Effector memory CD8-positive, alpha-beta T cell (primary cell): ENCODE results near the gene GPC5.
"Not testable (repeated sequence)": the region's sequence is repeated elsewhere in the genome, so short reads cannot be mapped to it uniquely, and the experiment has no call there.

Experiments
- ATAC-seq: fragments of 150-1000 bp; cut with Tn5 transposase; replicated peaks from 2 replicates; pipeline ENCODE4 v1.10.0; 2021; ENCODE audit warnings: mild to moderate bottlenecking, moderate library complexity
- DNase-seq, 3 experiments: peaks; one replicate each; pipeline ENCODE4 v3.0.0; 2021
- H3K27ac Mint-ChIP-seq, 2 donors: one replicate each; pipeline ENCODE4 v1.8.0; 2022; ENCODE audit warnings: mild to moderate bottlenecking in 2 of 2, mixed read lengths in 2 of 2, moderate library complexity in 2 of 2
- H3K27me3 Mint-ChIP-seq, 2 donors: one replicate each; pipeline ENCODE4 v1.8.0; 2022; ENCODE audit warnings: mixed read lengths in 2 of 2
- H3K36me3 Mint-ChIP-seq: one replicate; pipeline ENCODE4 v1.8.0; 2022; ENCODE audit warnings: mild to moderate bottlenecking, moderate library complexity, mixed read lengths; ENCODE audit not compliant: insufficient read depth
- H3K4me1 Mint-ChIP-seq, 2 donors: one replicate each; pipeline ENCODE4 v1.8.0; 2022; ENCODE audit warnings: low read depth in 2 of 2, mixed read lengths in 2 of 2
- H3K4me3 Mint-ChIP-seq, 2 donors: one replicate each; pipeline ENCODE4 v1.8.0; 2022; ENCODE audit warnings: mild to moderate bottlenecking in 2 of 2, mixed read lengths in 2 of 2, moderate library complexity in 2 of 2
- H3K9me3 Mint-ChIP-seq, 2 donors: one replicate each; pipeline ENCODE4 v1.8.0; 2022; ENCODE audit warnings: mixed read lengths in 2 of 2

Gene GPC5

DNA sequence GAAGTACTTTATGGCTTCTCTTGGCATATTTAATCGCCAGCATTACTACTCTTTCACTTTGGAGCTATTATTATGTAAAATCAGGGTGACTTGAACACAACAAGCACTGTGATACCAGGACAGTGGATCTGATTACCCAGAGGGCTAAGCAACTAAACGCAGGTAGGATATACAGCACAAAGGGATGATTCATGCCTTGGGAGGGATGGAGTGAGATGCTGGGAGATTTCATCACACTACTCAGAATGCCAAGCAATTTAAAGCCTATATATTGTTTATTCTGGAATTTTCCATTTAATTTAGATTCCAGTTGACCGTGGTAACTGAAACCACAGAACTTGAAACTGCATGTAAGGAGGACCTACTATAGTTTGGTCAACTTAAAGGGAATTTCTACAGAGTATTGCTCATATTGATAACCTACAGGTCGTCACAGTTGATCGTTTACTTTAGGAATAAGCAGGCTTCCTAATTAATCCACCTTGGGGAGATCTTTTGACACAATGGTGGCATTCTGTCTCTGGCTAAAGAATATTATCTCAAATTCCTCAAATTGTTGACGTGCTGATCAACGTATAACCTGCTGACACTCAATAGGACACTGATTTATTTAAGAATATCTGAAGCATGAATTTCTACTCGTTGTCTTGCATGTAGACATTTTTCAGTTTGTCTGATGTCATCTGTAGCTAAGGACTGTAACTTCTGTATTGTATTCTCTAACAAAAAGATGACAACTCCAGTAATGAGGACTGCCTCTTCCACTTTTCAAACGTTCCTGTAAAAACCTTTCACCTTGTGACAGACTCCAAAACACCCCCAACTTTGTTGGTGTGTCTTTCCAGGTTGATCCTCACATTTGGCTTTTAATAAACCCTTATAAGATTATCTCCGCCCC, 254.2 kb downstream of the GPC5 start:
- Mint-ChIP-seq H3K9me3 (peaks cover 8 to 9% of the 10 kb centered on the region in 2 donors), H3K36me3 (no peaks in the 10 kb centered on the region), H3K27ac (no peak overlapping the region), H3K27me3 (no peaks in the 10 kb centered on the region), H3K4me1 (no peaks in the 10 kb centered on the region), H3K4me3 (no peak overlapping the region)
- DNase-seq (no peak), ATAC-seq (no peak)

DNA sequence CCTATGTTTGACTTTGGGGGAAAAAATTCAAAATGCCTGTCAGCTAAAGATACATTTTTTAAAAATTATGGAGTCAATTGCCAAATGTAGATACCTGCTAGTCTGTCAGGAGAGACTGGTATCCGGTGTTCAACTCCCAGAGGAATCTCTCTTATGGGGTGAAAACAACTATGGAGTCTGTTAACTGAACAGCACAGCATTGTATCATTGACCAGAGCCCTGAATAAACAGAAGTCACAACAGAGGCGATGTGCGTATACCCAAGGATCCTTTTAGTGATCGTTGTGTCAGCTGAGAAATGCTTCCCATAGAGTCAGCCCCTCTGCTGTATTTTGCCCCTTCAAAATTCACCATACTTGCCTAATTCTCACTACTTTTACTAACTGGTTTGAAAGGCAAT, 257.3 kb downstream of the GPC5 start:
- DNase-seq = no peak
- no peak for ATAC-seq
- no peaks in the 10 kb centered on the region for H3K27me3 Mint-ChIP-seq
- H3K4me3 Mint-ChIP-seq = no peak overlapping the region
- H3K9me3 Mint-ChIP-seq = peaks cover 7 to 8% of the 10 kb centered on the region in 2 donors
- no peaks in the 10 kb centered on the region for H3K4me1 Mint-ChIP-seq
- no peaks in the 10 kb centered on the region for H3K36me3 Mint-ChIP-seq
- H3K27ac Mint-ChIP-seq = no peak overlapping the region

DNA sequence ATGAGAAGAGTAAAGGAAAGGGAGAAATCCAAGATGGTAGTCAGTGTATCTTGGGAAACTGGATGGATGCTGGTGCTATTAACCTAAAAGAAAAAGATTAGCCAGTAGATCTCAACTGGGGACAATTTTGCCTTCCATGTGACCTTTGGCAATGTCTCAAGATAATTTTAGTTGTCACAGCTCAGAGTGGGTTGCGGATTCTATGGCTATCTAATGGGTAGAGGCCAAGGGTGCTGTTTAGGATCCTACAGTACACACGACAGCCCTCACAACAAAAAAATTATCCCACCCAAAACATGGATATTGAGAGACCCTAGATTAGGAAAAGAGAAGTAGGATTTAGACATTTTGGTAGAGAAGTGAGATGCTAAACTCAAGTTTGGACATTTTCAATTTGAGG, 258.9 kb downstream of the GPC5 start:
- Mint-ChIP-seq H3K4me3 (no peak overlapping the region), H3K27ac (no peak overlapping the region), H3K4me1 (no peaks in the 10 kb centered on the region), H3K27me3 (no peaks in the 10 kb centered on the region), H3K36me3 (no peaks in the 10 kb centered on the region), H3K9me3 (peaks cover 10 to 16% of the 10 kb centered on the region in 2 donors)
- DNase-seq (no peak), ATAC-seq (no peak)

DNA sequence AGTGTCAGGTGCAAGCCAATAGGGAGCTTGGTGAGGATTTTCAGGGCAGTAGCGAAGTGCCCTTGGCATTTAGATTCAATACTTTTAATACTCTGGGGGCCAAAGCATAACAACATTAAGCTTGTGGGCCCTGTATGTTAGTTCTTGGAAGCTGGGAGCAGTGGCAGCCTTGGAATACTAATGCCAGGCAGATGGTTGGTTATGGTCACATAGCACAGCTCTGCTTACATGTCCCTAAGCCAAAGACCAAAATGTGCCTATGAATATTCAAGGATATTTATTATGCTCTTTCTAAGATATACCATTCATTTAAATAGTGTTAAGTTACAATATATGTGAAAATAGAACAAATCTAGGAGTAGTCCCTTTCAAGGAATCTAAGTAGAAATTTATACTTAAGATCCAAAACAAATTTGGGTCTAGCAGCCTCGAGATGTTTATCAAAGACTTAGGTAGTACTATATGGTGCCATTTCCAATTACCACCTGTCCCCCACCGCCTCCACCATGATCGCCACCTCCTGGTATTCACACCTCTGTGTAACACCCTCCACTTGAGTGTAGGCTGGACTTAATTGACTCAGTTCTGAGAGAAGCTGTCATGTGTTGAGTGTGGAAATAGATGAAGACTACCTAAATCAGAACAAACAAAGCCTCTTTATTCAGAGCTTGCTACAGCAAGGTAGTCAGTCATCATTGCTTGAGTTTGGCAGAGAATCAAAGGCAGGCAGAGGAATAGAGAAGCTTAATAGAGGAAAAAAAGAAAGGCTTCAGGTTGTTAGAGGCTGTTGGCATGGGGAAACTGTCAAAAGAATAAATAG, 261.0 kb downstream of the GPC5 start:
- H3K4me1 Mint-ChIP-seq = no peaks in the 10 kb centered on the region
- DNase-seq (no peak), ATAC-seq (no peak)
- H3K27ac Mint-ChIP-seq = no peak overlapping the region
- H3K36me3 Mint-ChIP-seq = no peaks in the 10 kb centered on the region
- H3K9me3 Mint-ChIP-seq = peaks cover 7 to 16% of the 10 kb centered on the region in 2 donors
- no peak overlapping the region for H3K4me3 Mint-ChIP-seq
- H3K27me3 Mint-ChIP-seq = no peaks in the 10 kb centered on the region

DNA sequence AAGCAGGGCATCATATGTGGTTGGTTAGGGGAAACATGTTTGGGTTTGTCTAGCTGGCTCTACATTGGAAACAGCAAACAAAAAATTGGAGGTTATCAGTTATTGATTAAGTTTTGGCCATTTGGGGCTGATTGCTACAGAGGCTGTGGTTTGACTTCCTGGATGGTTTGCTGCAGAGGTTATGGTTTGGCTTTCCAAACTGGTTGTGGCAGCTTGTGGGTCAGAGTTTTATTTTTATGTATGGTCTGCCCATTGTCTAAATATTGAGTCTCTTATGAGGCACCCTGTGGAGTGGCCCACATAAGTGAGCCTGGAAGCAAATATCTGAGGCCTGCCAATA, 261.6 kb downstream of the GPC5 start:
- H3K4me3 Mint-ChIP-seq = no peak overlapping the region
- H3K36me3 Mint-ChIP-seq = no peaks in the 10 kb centered on the region
- H3K9me3 Mint-ChIP-seq = peaks cover 7 to 16% of the 10 kb centered on the region in 2 donors
- H3K4me1 Mint-ChIP-seq = no peaks in the 10 kb centered on the region
- ATAC-seq = no peak
- H3K27ac Mint-ChIP-seq = no peak overlapping the region
- H3K27me3 Mint-ChIP-seq = no peaks in the 10 kb centered on the region
- DNase-seq = no peak

DNA sequence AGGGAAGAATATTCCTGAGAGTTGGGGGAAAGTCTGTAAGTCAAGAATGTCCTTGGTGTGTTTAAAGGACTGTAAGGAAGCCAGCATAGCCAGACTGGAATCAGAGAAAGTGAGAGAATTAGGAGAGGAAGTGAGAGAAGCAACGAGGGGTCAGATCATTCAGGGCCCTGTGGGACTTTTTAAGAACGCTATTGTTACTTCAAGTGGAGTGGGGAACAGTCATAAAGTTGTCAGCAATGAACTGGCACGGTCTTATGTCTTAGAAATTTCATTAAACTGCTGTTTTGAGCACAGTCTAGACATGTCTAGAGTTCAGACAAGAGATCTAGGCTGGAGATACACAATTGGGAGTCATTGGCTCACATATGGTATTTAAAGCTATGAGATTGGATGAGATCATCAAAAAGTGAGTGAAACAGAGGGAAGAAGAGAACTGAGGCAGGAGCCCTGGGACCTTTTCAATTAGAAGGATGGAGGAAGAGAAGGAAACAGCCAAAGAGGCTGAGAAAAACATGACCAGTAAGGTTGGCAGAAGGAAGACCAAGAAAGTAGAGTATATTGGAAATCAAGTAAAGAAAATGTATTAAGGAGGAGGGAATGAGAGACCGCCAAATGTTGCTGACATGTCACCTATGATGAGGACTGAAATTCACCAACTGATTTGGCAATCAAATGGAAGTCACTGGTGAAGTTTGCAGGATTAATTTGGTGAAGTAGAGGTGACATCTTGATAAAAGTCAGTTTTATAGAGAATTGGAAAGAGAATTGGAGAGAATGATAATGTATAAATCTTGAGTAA, 263.5 kb downstream of the GPC5 start:
- H3K9me3 Mint-ChIP-seq = peaks cover 7 to 13% of the 10 kb centered on the region in 2 donors
- ATAC-seq (no peak), DNase-seq (no peak)
- no peak overlapping the region for H3K27ac Mint-ChIP-seq
- H3K27me3 Mint-ChIP-seq = no peaks in the 10 kb centered on the region
- no peaks in the 10 kb centered on the region for H3K4me1 Mint-ChIP-seq
- no peak overlapping the region for H3K4me3 Mint-ChIP-seq
- no peaks in the 10 kb centered on the region for H3K36me3 Mint-ChIP-seq

DNA sequence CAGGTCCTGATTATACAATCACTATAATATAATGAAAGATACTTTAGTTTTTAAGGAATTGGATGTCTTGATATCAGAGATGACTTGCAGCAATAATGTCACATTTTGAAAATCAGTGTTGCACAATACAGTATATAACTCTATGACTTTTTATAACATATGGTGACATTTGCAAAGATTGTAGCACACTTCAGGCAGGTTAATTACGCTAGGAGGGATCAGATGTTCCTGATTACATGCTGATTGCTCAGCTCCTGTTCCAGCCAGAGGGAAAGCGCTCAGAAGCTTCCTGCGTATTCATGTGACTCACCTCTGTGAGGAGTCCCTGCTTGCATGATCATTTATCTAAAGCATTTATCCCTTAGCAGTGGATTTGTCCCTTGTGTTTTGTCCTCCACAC, 265.6 kb downstream of the GPC5 start:
- Mint-ChIP-seq H3K27ac (no peak overlapping the region), H3K36me3 (no peaks in the 10 kb centered on the region), H3K27me3 (no peaks in the 10 kb centered on the region), H3K4me3 (no peak overlapping the region), H3K4me1 (no peaks in the 10 kb centered on the region), H3K9me3 (peaks cover 5 to 8% of the 10 kb centered on the region in 2 donors)
- no peak for DNase-seq
- ATAC-seq = no peak

DNA sequence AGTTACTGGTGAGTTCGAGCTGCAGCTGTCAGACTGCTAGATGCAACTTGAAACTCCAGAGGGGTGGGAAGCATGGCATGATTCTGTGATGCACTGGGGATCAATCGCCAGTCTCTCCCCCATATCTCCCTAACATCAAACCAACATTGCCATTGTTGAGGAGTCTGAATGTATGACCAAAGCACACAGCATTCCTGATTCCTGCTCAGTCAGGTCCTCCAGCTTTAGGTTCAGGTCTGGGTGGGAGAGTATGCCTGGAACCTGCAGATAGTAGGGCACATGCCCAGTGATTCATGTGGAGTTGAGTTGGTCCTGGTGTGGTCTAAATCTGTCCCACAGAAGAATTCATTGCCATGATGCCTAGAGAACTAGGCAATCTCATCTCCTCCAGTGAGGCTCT, 269.1 kb downstream of the GPC5 start:
- Mint-ChIP-seq H3K4me3 (no peak overlapping the region), H3K9me3 (peaks cover 0 to 11% of the 10 kb centered on the region in 2 donors), H3K27ac (no peak overlapping the region), H3K36me3 (no peaks in the 10 kb centered on the region), H3K27me3 (no peaks in the 10 kb centered on the region), H3K4me1 (no peaks in the 10 kb centered on the region)
- DNase-seq = no peak
- no peak for ATAC-seq

DNA sequence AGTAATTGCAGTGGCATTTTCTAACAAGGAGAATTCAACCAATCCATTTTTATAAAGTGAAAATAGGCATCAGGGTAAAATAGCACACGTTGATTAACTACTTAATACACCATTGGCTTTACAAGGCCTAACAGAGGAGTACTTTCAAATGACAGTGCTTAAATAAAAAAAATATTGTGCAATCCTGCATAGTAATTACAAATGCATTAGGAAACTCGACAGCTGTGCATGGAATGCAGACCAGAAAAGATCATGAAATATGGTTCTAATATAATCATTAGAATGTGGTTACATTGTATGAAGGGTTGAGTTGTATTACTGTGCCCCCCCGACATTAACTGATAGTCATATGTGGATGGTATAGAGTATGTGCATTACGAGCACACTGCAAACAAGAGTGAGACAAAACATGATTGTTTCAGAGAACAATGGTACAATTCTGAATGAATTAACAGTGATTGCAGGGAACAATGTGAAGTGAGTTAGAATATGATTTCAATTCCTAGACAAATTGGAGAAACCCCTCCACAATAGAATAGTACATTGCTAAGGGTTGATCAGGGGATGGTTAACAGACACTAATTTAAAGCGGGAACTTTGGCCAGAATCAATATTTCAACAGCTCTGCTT, 270.6 kb downstream of the GPC5 start:
- ATAC-seq (no peak), DNase-seq (no peak)
- Mint-ChIP-seq H3K27ac (no peak overlapping the region), H3K27me3 (no peaks in the 10 kb centered on the region), H3K36me3 (no peaks in the 10 kb centered on the region), H3K4me3 (no peak overlapping the region), H3K4me1 (no peaks in the 10 kb centered on the region), H3K9me3 (peaks cover 0 to 11% of the 10 kb centered on the region in 2 donors)

DNA sequence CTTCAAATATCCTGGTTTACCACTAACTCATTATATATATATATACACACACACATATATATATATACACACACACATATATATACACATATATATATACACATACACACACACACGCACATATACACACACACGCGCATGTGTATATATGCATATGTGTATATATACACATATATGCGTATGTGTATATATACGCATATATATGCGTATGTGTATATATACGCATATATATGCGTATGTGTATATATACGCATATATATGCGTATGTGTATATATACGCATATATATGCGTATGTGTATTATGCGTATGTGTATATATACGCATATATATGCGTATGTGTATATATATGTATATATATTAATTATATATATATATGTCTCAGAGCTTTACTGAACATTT, 275.9 kb downstream of the GPC5 start:
- not testable (repeated sequence) for H3K4me1 Mint-ChIP-seq, H3K36me3 Mint-ChIP-seq, H3K27me3 Mint-ChIP-seq, DNase-seq, ATAC-seq, H3K4me3 Mint-ChIP-seq, H3K27ac Mint-ChIP-seq
- peaks cover 10 to 14% of the 10 kb centered on the region in 2 donors for H3K9me3 Mint-ChIP-seq

DNA sequence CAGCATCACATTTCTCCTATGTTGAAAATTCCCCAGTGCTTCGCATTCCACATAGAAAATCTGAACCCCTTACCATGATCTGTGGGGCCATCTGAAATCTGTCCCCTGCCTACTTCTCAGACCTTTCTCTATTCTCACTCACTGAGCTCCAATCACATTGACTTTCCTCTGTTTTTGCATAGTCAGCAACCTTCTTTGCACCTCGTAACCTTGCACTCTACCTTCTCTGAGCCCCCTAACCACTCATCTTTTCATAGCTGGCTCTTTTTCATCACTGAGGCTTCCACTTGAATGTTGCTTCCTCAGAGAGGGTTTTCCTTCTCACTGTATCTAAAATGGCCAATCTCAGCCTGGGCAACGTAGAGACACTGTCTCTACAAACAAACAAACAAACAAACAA, 286.3 kb downstream of the GPC5 start:
- Mint-ChIP-seq H3K27me3 (no peaks in the 10 kb centered on the region), H3K9me3 (peaks cover 10 to 15% of the 10 kb centered on the region in 2 donors), H3K36me3 (no peaks in the 10 kb centered on the region), H3K4me3 (no peak overlapping the region), H3K4me1 (no peaks in the 10 kb centered on the region), H3K27ac (no peak overlapping the region)
- ATAC-seq (no peak), DNase-seq (no peak)

DNA sequence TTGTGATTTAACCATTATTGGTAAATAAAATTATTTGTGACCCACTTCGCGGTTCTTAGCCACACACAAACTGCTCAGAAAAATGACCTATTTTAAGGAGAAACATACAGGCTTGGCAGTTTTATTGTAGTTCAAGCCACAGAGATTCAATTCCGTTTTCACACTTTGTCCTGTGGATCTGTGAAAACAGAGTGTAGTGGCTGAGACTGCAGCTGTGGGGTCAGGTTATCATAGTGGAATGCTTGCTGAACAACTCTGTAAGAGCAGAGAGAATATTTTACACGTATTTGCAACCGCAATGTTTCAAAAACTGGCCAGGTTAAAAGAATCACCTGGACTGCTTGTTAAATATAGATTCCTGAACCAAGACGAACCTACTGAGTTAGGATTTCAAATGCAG, 292.5 kb downstream of the GPC5 start:
- H3K9me3 Mint-ChIP-seq = no peaks in the 10 kb centered on the region
- no peaks in the 10 kb centered on the region for H3K27me3 Mint-ChIP-seq
- no peaks in the 10 kb centered on the region for H3K4me1 Mint-ChIP-seq
- H3K36me3 Mint-ChIP-seq = no peaks in the 10 kb centered on the region
- ATAC-seq = no peak
- no peak overlapping the region for H3K4me3 Mint-ChIP-seq
- no peak overlapping the region for H3K27ac Mint-ChIP-seq
- DNase-seq = no peak

DNA sequence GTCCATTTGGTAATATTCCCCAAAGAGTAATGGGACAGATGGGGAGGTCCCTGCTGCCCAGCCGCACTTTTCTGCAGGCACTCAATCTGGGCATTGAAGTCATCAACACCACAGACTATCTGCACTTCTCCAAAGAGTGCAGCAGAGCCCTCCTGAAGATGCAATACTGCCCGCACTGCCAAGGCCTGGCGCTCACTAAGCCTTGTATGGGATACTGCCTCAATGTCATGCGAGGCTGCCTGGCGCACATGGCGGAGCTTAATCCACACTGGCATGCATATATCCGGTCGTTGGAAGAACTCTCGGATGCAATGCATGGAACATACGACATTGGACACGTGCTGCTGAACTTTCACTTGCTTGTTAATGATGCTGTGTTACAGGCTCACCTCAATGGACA, 295.0 kb downstream of the GPC5 start:
- no peak overlapping the region for H3K4me3 Mint-ChIP-seq
- no peaks in the 10 kb centered on the region for H3K4me1 Mint-ChIP-seq
- no peaks in the 10 kb centered on the region for H3K9me3 Mint-ChIP-seq
- ATAC-seq = no peak
- no peak for DNase-seq
- no peaks in the 10 kb centered on the region for H3K36me3 Mint-ChIP-seq
- no peaks in the 10 kb centered on the region for H3K27me3 Mint-ChIP-seq
- no peak overlapping the region for H3K27ac Mint-ChIP-seq
